ENCODE data around the gene ASPN. TPM values are rescaled to one million over a fixed set of nuclear protein-coding genes. Genes with fewer than 3 reads are reported as not detected.

Gene ASPN
- total and polyA plus RNA-seq, 4 donors = 6.4 to 11.4 (median 6.9) TPM

- H3K9me3 ChIP-seq (ENCODE audit: control insufficient read depth in 4 of 4, low read length in 3 of 4) = no peaks in the 10 kb centered on the region
- TF ChIP-seq EGR1 (IDR thresholded peaks at IDR 0.05; ENCODE audit: low read depth in 2 of 2) = no peak
- TF ChIP-seq MAX (IDR thresholded peaks at IDR 0.05) = no peak
- TF ChIP-seq ATF3 (IDR thresholded peaks at IDR 0.05) = no peak
- no peak for TF ChIP-seq SP1 (IDR thresholded peaks at IDR 0.05)
- TF ChIP-seq NR2F2 (IDR thresholded peaks at IDR 0.05) = no peak
- TF ChIP-seq YY1 (IDR thresholded peaks at IDR 0.05) = no peak
- no peak for TF ChIP-seq CTCF (IDR thresholded peaks at IDR 0.05; ENCODE audit: low read depth, low read length, missing input control)
- TF ChIP-seq HNF4G (IDR thresholded peaks at IDR 0.05) = no peak
- TF ChIP-seq GABPA (IDR thresholded peaks at IDR 0.05 in 1 of 2, conservative IDR thresholded peaks at IDR 0.05 in 1 of 2) = no peak
- no peak for TF ChIP-seq FOXA1 (IDR thresholded peaks at IDR 0.05)
- TF ChIP-seq TAF1 (conservative IDR thresholded peaks at IDR 0.05) = no peak
- H3K4me1 ChIP-seq (ENCODE audit: control insufficient read depth in 4 of 4, insufficient read depth in 4 of 4, low read length in 3 of 4) = peaks cover 0 to 5% (median 0%) of the 10 kb centered on the region in 4 donors
- WGBS = 98% methylated on average over 5 of the region's 5 CpGs
- no peak overlapping the region for H3K27ac ChIP-seq (ENCODE audit: low read depth in 1 of 2, low read length in 2 of 2)
- DNase-seq (ENCODE audit: low spot score) = no peak
- no peak overlapping the region for H3K9ac ChIP-seq (ENCODE audit: low read depth in 1 of 2, low read length in 2 of 2)
- H3K27me3 ChIP-seq (ENCODE audit: control insufficient read depth in 4 of 4, insufficient read depth in 4 of 4, low read length in 3 of 4) = no peaks in the 10 kb centered on the region
- H3K4me3 ChIP-seq (ENCODE audit: low read depth in 1 of 3, low read length in 3 of 3) = no peak overlapping the region
- H3K36me3 ChIP-seq (ENCODE audit: control insufficient read depth in 4 of 4, insufficient read depth in 3 of 4, low read depth in 1 of 4, low read length in 3 of 4) = no peaks in the 10 kb centered on the region
These were observed 18.4 kb upstream of the ASPN start for GRCh38 chr9:92500725-92501124.

GRCh38 chr9:92499701-92500100 is 17.4 kb upstream of the ASPN start:
- H3K36me3 ChIP-seq (ENCODE audit: control insufficient read depth in 4 of 4, insufficient read depth in 3 of 4, low read depth in 1 of 4, low read length in 3 of 4) = no peaks in the 10 kb centered on the region
- no peak overlapping the region for H3K4me3 ChIP-seq (ENCODE audit: low read depth in 1 of 3, low read length in 3 of 3)
- H3K27me3 ChIP-seq (ENCODE audit: control insufficient read depth in 4 of 4, insufficient read depth in 4 of 4, low read length in 3 of 4) = no peaks in the 10 kb centered on the region
- 78% methylated on average over 2 of the region's 2 CpGs for WGBS
- H3K27ac ChIP-seq (ENCODE audit: low read depth in 1 of 2, low read length in 2 of 2) = no peak overlapping the region
- H3K9me3 ChIP-seq (ENCODE audit: control insufficient read depth in 4 of 4, low read length in 3 of 4) = no peaks in the 10 kb centered on the region
- DNase-seq (ENCODE audit: low spot score) = no peak
- TF ChIP-seq CTCF (IDR thresholded peaks at IDR 0.05; ENCODE audit: low read depth, low read length, missing input control) (no peak), MAX (IDR thresholded peaks at IDR 0.05) (no peak), RAD21 (IDR thresholded peaks at IDR 0.05) (no peak), FOXA1 (IDR thresholded peaks at IDR 0.05) (no peak), SP1 (IDR thresholded peaks at IDR 0.05) (no peak), HNF4G (IDR thresholded peaks at IDR 0.05) (no peak), YY1 (IDR thresholded peaks at IDR 0.05) (no peak), ZBTB33 (IDR thresholded peaks at IDR 0.05) (no peak), TAF1 (conservative IDR thresholded peaks at IDR 0.05) (no peak), HNF4A (conservative IDR thresholded peaks at IDR 0.05) (no peak), ATF3 (IDR thresholded peaks at IDR 0.05) (no peak), EGR1 (IDR thresholded peaks at IDR 0.05; ENCODE audit: low read depth in 2 of 2) (no peak), RXRA (IDR thresholded peaks at IDR 0.05) (no peak), REST (IDR thresholded peaks at IDR 0.05) (no peak), NR2F2 (IDR thresholded peaks at IDR 0.05) (no peak), GABPA (IDR thresholded peaks at IDR 0.05 in 1 of 2, conservative IDR thresholded peaks at IDR 0.05 in 1 of 2) (no peak), FOXA2 (IDR thresholded peaks at IDR 0.05) (no peak), JUND (IDR thresholded peaks at IDR 0.05) (no peak)
- peaks cover 0 to 5% (median 0%) of the 10 kb centered on the region in 4 donors for H3K4me1 ChIP-seq (ENCODE audit: control insufficient read depth in 4 of 4, insufficient read depth in 4 of 4, low read length in 3 of 4)
- no peak overlapping the region for H3K9ac ChIP-seq (ENCODE audit: low read depth in 1 of 2, low read length in 2 of 2)

Data from liver (tissue), 9 donors.